ENCODE results near the gene UBL3. TPM values are rescaled to one million over a fixed set of nuclear protein-coding genes. Genes with fewer than 3 reads are reported as not detected.

Gene UBL3
- total RNA-seq, 2 experiments from 2014 or later, result 39.5 to 41.9 TPM

GRCh38 chr13:29754473-29754806 is 96.0 kb downstream of the UBL3 start:
- Mint-ChIP-seq H3K4me1 (ENCODE audit: low read depth) (peaks cover 11% of the 10 kb centered on the region), H3K27ac (no peak overlapping the region), H3K4me3 (no peak overlapping the region), H3K27me3 (no peaks in the 10 kb centered on the region), H3K9me3 (no peaks in the 10 kb centered on the region), H3K36me3 (ENCODE audit: low read depth) (no peaks in the 10 kb centered on the region)
- TF ChIP-seq, protein P1, sequence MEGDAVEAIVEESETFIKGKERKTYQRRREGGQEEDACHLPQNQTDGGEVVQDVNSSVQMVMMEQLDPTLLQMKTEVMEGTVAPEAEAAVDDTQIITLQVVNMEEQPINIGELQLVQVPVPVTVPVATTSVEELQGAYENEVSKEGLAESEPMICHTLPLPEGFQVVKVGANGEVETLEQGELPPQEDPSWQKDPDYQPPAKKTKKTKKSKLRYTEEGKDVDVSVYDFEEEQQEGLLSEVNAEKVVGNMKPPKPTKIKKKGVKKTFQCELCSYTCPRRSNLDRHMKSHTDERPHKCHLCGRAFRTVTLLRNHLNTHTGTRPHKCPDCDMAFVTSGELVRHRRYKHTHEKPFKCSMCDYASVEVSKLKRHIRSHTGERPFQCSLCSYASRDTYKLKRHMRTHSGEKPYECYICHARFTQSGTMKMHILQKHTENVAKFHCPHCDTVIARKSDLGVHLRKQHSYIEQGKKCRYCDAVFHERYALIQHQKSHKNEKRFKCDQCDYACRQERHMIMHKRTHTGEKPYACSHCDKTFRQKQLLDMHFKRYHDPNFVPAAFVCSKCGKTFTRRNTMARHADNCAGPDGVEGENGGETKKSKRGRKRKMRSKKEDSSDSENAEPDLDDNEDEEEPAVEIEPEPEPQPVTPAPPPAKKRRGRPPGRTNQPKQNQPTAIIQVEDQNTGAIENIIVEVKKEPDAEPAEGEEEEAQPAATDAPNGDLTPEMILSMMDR (IDR thresholded peaks at IDR 0.05), result no peak
- ChIA-PET POLR2A (no interaction called here), CTCF (no interaction called here)
- Histone ChIP-seq H3K36me3 (ENCODE audit: insufficient read depth, low read length) (no peaks in the 10 kb centered on the region), H3K4me1 (ENCODE audit: insufficient read depth, low read length) (peaks cover 6% of the 10 kb centered on the region), H3K9me3 (ENCODE audit: control insufficient read depth in 1 of 2, insufficient read depth in 1 of 2, low read length in 2 of 2) (no peaks in the 10 kb centered on the region), H3K27ac (ENCODE audit: low read depth in 1 of 2, low read length in 2 of 2) (no peak overlapping the region), H3K4me3 (ENCODE audit: low read length) (no peak overlapping the region), H3K27me3 (ENCODE audit: control insufficient read depth in 1 of 2, insufficient read depth in 2 of 2, low read length in 2 of 2) (no peaks in the 10 kb centered on the region)
- ATAC-seq (ENCODE audit: poor library complexity), result no peak
- DNase-seq, result peak in 2 of 14 experiments; percentile 21 to 46
- intact Hi-C loops (cut with DNase I, micrococcal nuclease), result no loop called here

DNA sequence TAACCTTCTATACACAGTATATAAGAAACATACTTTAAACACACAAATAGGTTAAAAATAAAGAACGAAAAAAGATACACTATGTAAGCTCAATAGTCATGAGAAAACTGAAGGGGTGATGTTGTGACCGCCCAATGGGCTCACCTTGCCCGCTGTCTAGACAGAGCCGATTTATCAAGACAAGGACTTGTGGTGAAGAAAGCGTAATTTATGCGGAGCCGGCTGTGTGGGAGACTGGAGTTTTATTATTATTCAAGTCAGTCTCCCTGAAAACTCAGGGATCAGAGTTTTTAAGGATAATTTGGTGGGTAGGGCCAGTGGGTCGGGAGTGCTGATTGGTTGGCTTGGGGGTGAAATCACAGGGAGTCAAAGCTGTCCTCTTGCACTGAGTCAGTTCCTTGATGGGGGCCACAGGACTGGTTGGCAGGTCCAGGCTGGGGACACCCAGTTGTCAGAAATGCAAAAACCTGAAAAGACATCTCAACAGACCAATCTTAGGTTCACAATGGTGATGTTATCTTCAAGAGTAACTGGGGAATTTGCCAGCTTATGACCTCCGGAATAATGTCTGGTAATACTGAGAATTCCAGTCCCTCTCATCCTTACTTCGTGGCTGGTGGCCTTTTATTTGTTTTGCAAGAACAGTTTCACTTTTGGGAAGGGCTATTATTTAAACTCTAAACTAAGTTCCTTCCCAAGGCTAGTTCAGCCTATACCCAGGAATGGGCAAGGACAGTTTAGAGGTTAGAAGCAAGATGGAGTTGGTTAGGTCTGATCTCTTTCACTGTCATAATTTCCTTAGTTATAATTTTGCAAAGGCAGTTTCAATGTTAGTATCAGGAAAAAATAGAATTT is 96.6 kb downstream of the UBL3 start:
- no peaks in the 10 kb centered on the region for H3K9me3 ChIP-seq (ENCODE audit: control insufficient read depth in 1 of 2, insufficient read depth in 1 of 2, low read length in 2 of 2)
- H3K36me3 Mint-ChIP-seq (ENCODE audit: low read depth), result no peaks in the 10 kb centered on the region
- ChIA-PET POLR2A (interaction anchor here (0.6 kb wide), 1 partner anchor 11 kb away, joined by 3 read pairs; no protein-coding TSS in a partner anchor), CTCF (interaction anchor here (0.8 kb wide), 1 partner anchor 361 kb away, joined by 3 read pairs; no protein-coding TSS in a partner anchor)
- H3K27ac Mint-ChIP-seq, result no peak overlapping the region
- H3K4me1 Mint-ChIP-seq (ENCODE audit: low read depth), result peaks cover 5% of the 10 kb centered on the region
- ATAC-seq (ENCODE audit: poor library complexity) (no peak), DNase-seq (no peak)
- H3K36me3 ChIP-seq (ENCODE audit: insufficient read depth, low read length), result no peaks in the 10 kb centered on the region
- no peak overlapping the region for H3K4me3 Mint-ChIP-seq
- intact Hi-C loops (cut with DNase I, micrococcal nuclease), result no loop called here
- TF ChIP-seq, protein P1 (IDR thresholded peaks at IDR 0.05), result no peak
- peaks cover 4% of the 10 kb centered on the region for H3K4me1 ChIP-seq (ENCODE audit: insufficient read depth, low read length)
- no peak overlapping the region for H3K4me3 ChIP-seq (ENCODE audit: low read length)
- H3K27me3 ChIP-seq (ENCODE audit: control insufficient read depth in 1 of 2, insufficient read depth in 2 of 2, low read length in 2 of 2), result no peaks in the 10 kb centered on the region
- no peaks in the 10 kb centered on the region for H3K27me3 Mint-ChIP-seq
- H3K9me3 Mint-ChIP-seq, result no peaks in the 10 kb centered on the region
- H3K27ac ChIP-seq (ENCODE audit: low read depth in 1 of 2, low read length in 2 of 2), result no peak overlapping the region

GRCh38 chr13:29752175-29752574 is 98.2 kb downstream of the UBL3 start:
- no peaks in the 10 kb centered on the region for H3K9me3 ChIP-seq (ENCODE audit: control insufficient read depth in 1 of 2, insufficient read depth in 1 of 2, low read length in 2 of 2)
- intact Hi-C loops (cut with DNase I, micrococcal nuclease), result no loop called here
- Mint-ChIP-seq H3K27me3 (no peaks in the 10 kb centered on the region), H3K4me1 (ENCODE audit: low read depth) (no peaks in the 10 kb centered on the region), H3K4me3 (no peak overlapping the region), H3K27ac (no peak overlapping the region), H3K9me3 (no peaks in the 10 kb centered on the region), H3K36me3 (ENCODE audit: low read depth) (no peaks in the 10 kb centered on the region)
- no peaks in the 10 kb centered on the region for H3K27me3 ChIP-seq (ENCODE audit: control insufficient read depth in 1 of 2, insufficient read depth in 2 of 2, low read length in 2 of 2)
- H3K4me3 ChIP-seq (ENCODE audit: low read length), result no peak overlapping the region
- ChIA-PET CTCF (no interaction called here), POLR2A (no interaction called here)
- ATAC-seq (ENCODE audit: poor library complexity), result no peak
- no peak overlapping the region for H3K27ac ChIP-seq (ENCODE audit: low read depth in 1 of 2, low read length in 2 of 2)
- DNase-seq, result no peak
- no peaks in the 10 kb centered on the region for H3K36me3 ChIP-seq (ENCODE audit: insufficient read depth, low read length)
- H3K4me1 ChIP-seq (ENCODE audit: insufficient read depth, low read length), result no peaks in the 10 kb centered on the region
- TF ChIP-seq, protein P1 (IDR thresholded peaks at IDR 0.05), result no peak

Data from CD4-positive, alpha-beta T cell (primary cell).